HCT116 (cell line): ENCODE data around the gene GRIA1. TPM values are rescaled to one million over a fixed set of nuclear protein-coding genes. Genes with fewer than 3 reads are reported as not detected.

Source experiments
- ATAC-seq: fragments of 200-7000 bp; cut with Tn5 transposase; 2 replicates; pipeline ENCODE4 v1.9.1; 2020; ENCODE audit warnings: mild to moderate bottlenecking, moderate library complexity
- BruUV-seq: library from RNA; stranded (reverse); fragments of 400-500 nt; replicated peaks from 2 replicates; lab custom pipeline; 2021; lab: Mats Ljungman, UMichigan
- CTCF ChIA-PET: fragments of 300-600 bp; sonication (Branson Sonifier 250); formaldehyde crosslinking; loops from one replicate; lab custom pipeline; 2021; ENCODE audit warnings: antibody characterized with exemption; lab: Charles Lee
- POLR2A ChIA-PET: fragments of 300-600, 350-600 bp; sonication (Branson Sonifier 250); formaldehyde crosslinking; loops from one replicate; lab custom pipeline; 2021; ENCODE audit warnings: antibody characterized with exemption; lab: Charles Lee
- RAD21 ChIA-PET, 2 experiments: fragments of 300-600 bp; sonication (Branson Sonifier 250); formaldehyde crosslinking; loops; one replicate each; lab custom pipeline; 2023; ENCODE audit warnings: low total read pairs in 2 of 2; ENCODE audit not compliant: uncharacterized antibody in 2 of 2, unreplicated experiment in 2 of 2, low non-redundant PET in 1 of 2; lab: Charles Lee
- DNase-seq: peaks from one replicate; pipeline ENCODE4 v3.0.0-alpha.2; 2010; ENCODE audit warnings: low read depth, low spot score
- H2AFZ ChIP-seq: fragments of 200-600 bp; shearing (Covaris generic), sonication (generic); 2 replicates; pipeline ENCODE4 v1.6.1; 2017; ENCODE audit warnings: low read depth, mixed run types, mixed read lengths, antibody characterized with exemption, low read length; ENCODE audit not compliant: poor library complexity, severe bottlenecking
- H3K27ac ChIP-seq: 2 replicates; pipeline ENCODE4 v1.5.1; 2012; ENCODE audit warnings: low read depth, low read length
- H3K27me3 ChIP-seq: fragments of 200-600 bp; sonication (generic); 2 replicates; pipeline ENCODE4 v1.6.1; 2016; ENCODE audit warnings: mixed run types, low read length, mixed read lengths; ENCODE audit not compliant: insufficient read depth
- H3K36me3 ChIP-seq, 2 experiments: fragments of 200-500 bp in 1 of 2; fragments of 200-600 bp in 1 of 2; sonication (Bioruptor generic) in 1 of 2; sonication (generic) in 1 of 2; 2 replicates each; pipeline versions ENCODE4 v1.5.1 to v1.6.1; 2014 to 2016; ENCODE audit warnings: low read length in 2 of 2, inconsistent platforms in 1 of 2, mixed read lengths in 1 of 2, mixed run types in 1 of 2; ENCODE audit not compliant: insufficient read depth in 2 of 2, control insufficient read depth in 1 of 2
- H3K4me1 ChIP-seq, 2 experiments: fragments of 200-600 bp in 1 of 2; sonication (generic) in 1 of 2; 2 replicates each; pipeline versions ENCODE4 v1.5.1 to v1.6.1; 2012 to 2017; ENCODE audit warnings: low read length in 2 of 2, inconsistent platforms in 1 of 2, mild to moderate bottlenecking in 1 of 2, mixed read lengths in 1 of 2, mixed run types in 1 of 2, moderate library complexity in 1 of 2; ENCODE audit not compliant: insufficient read depth in 2 of 2, control insufficient read depth in 1 of 2
- H3K4me2 ChIP-seq: fragments of 200-600 bp; sonication (generic); 2 replicates; pipeline ENCODE4 v1.6.1; 2017; ENCODE audit warnings: mixed run types, low read length, mixed read lengths
- H3K4me3 ChIP-seq, 2 experiments: fragments of 200-600 bp in 1 of 2; sonication (generic) in 1 of 2; replicated peaks in 1 of 2; 2 replicates each; pipeline ENCODE4 v1.5.1; 2011 to 2016; ENCODE audit warnings: low read length in 2 of 2, control low read depth in 1 of 2, low read depth in 1 of 2, mild to moderate bottlenecking in 1 of 2, mixed read lengths in 1 of 2, mixed run types in 1 of 2
- H3K79me2 ChIP-seq: fragments of 200-600 bp; sonication (generic); 2 replicates; pipeline ENCODE4 v1.6.1; 2017; ENCODE audit warnings: mild to moderate bottlenecking, mixed run types, low read length, moderate library complexity, mixed read lengths; ENCODE audit not compliant: insufficient read depth
- H3K9ac ChIP-seq: fragments of 200-600 bp; sonication (generic); 2 replicates; pipeline ENCODE4 v1.6.1; 2016; ENCODE audit warnings: low read length, mixed read lengths
- H3K9me2 ChIP-seq: fragments of 200-600 bp; sonication (generic), shearing (Covaris generic); 2 replicates; pipeline ENCODE4 v1.6.1; 2017; ENCODE audit warnings: mixed run types, mild to moderate bottlenecking, moderate library complexity; ENCODE audit not compliant: insufficient read depth
- H3K9me3 ChIP-seq, 2 experiments: fragments of 200-500 bp in 1 of 2; fragments of 200-600 bp in 1 of 2; sonication (Bioruptor generic) in 1 of 2; sonication (generic) in 1 of 2; 2 replicates each; pipeline ENCODE4 v1.6.1; 2014 to 2017; ENCODE audit warnings: low read length in 2 of 2, mixed read lengths in 2 of 2, inconsistent platforms in 1 of 2, low read depth in 1 of 2, mild to moderate bottlenecking in 1 of 2, mixed run types in 1 of 2, moderate library complexity in 1 of 2; ENCODE audit not compliant: control insufficient read depth in 1 of 2, insufficient read depth in 1 of 2
- H4K20me1 ChIP-seq: fragments of 200-600 bp; sonication (generic), shearing (Covaris generic); 2 replicates; pipeline ENCODE4 v1.6.1; 2017; ENCODE audit warnings: mixed run types, mild to moderate bottlenecking, moderate library complexity; ENCODE audit not compliant: insufficient read depth
- CEBPB ChIP-seq: IDR thresholded peaks from 2 replicates; pipeline ENCODE4 v1.6.1; 2012; ENCODE audit warnings: low read depth
- CTCF ChIP-seq, 3 experiments: fragments of 200-600 bp in 1 of 3; sonication (generic) in 1 of 3; IDR thresholded peaks in 2 of 3; conservative IDR thresholded peaks in 1 of 3; 2 replicates each; pipeline ENCODE4 v1.5.1; 2012 to 2017; ENCODE audit warnings: low read depth in 2 of 3, low read length in 2 of 3, antibody characterized with exemption in 1 of 3, borderline replicate concordance in 1 of 3, control low read depth in 1 of 3, mild to moderate bottlenecking in 1 of 3, mixed read lengths in 1 of 3, mixed run types in 1 of 3, moderate library complexity in 1 of 3; ENCODE audit not compliant: insufficient read depth in 1 of 3
- EGR1 ChIP-seq: IDR thresholded peaks from 2 replicates; pipeline ENCODE4 v1.6.1; 2012; ENCODE audit warnings: low read depth
- ELF1 ChIP-seq: IDR thresholded peaks from 2 replicates; pipeline ENCODE4 v1.6.1; 2012; ENCODE audit warnings: low read depth, borderline replicate concordance
- FOSL1 ChIP-seq: IDR thresholded peaks from 2 replicates; pipeline ENCODE4 v1.6.1; 2012; ENCODE audit warnings: low read depth
- JUND ChIP-seq: IDR thresholded peaks from 2 replicates; pipeline ENCODE4 v1.6.1; 2012
- POLR2A ChIP-seq: IDR thresholded peaks from 2 replicates; pipeline ENCODE4 v1.7.0; 2011; ENCODE audit warnings: borderline replicate concordance; ENCODE audit not compliant: insufficient read depth, insufficient read length; ENCODE audit errors: extremely low read depth
- RAD21 ChIP-seq: IDR thresholded peaks from 2 replicates; pipeline ENCODE4 v1.6.1; 2012; ENCODE audit warnings: low read depth, mild to moderate bottlenecking
- REST ChIP-seq: IDR thresholded peaks from 2 replicates; pipeline ENCODE4 v1.6.1; 2012; ENCODE audit warnings: low read depth
- SIN3A ChIP-seq: IDR thresholded peaks from 2 replicates; pipeline ENCODE4 v1.6.1; 2012; ENCODE audit warnings: low read depth
- SRF ChIP-seq: IDR thresholded peaks from 2 replicates; pipeline ENCODE4 v1.6.1; 2012; ENCODE audit warnings: low read depth
- TCF7L2 ChIP-seq: IDR thresholded peaks from 2 replicates; pipeline ENCODE4 v1.7.0; 2011; ENCODE audit warnings: borderline replicate concordance, inconsistent platforms; ENCODE audit not compliant: insufficient read depth, insufficient read length; ENCODE audit errors: extremely low read depth
- ZBTB33 ChIP-seq: IDR thresholded peaks from 2 replicates; pipeline ENCODE4 v1.6.1; 2011; ENCODE audit warnings: mild to moderate bottlenecking, low read length, moderate library complexity; ENCODE audit not compliant: insufficient replicate concordance; ENCODE audit errors: extremely low read depth
- ZFX ChIP-seq: fragments of 450-650 bp; IDR thresholded peaks from 2 replicates; pipeline ENCODE4 v1.6.1; 2017
- ZNF274 ChIP-seq: fragments of 200-500 bp; sonication (Bioruptor generic); IDR thresholded peaks from 2 replicates; pipeline ENCODE4 v1.6.1; 2014; ENCODE audit warnings: mild to moderate bottlenecking, low read depth, low read length, inconsistent platforms
- intact Hi-C: fragments of 100-400 bp; cut with micrococcal nuclease; formaldehyde crosslinking; loops from 2 replicates; pipeline ENCODE4 v1.10.0; 2022
- total RNA-seq: library from RNA; stranded (reverse); gene quantifications from one replicate; pipeline ENCODE4 v1.2.1, GENCODE V29; 2021; ENCODE audit not compliant: unreplicated experiment

GRIA1 gene
- total RNA-seq, 1 experiment from 2014 or later: not detected

GRCh38 chr5:153678617-153679329 is 188.3 kb downstream of the GRIA1 start:
- Histone ChIP-seq H3K4me1 (no peaks in the 10 kb centered on the region), H3K27ac (no peak overlapping the region), H3K9ac (no peak overlapping the region), H3K9me2 (no peaks in the 10 kb centered on the region), H3K4me2 (no peak overlapping the region), H3K79me2 (no peaks in the 10 kb centered on the region), H2AFZ (no peak overlapping the region), H3K36me3 (no peaks in the 10 kb centered on the region), H3K27me3 (peaks cover 20% of the 10 kb centered on the region), H4K20me1 (no peaks in the 10 kb centered on the region), H3K4me3 (no peak overlapping the region), H3K9me3 (no peaks in the 10 kb centered on the region)
- ChIA-PET RAD21 (no interaction called here), POLR2A (no interaction called here), CTCF (no interaction called here)
- ATAC-seq (no peak), DNase-seq (no peak)
- intact Hi-C loops: no loop called here
- TF ChIP-seq TCF7L2 (no peak), FOSL1 (no peak), ELF1 (no peak), ZBTB33 (no peak), POLR2A (no peak), RAD21 (no peak), SRF (no peak), JUND (no peak), EGR1 (no peak), ZFX (no peak), CTCF (IDR thresholded peaks at IDR 0.05 in 2 of 3, conservative IDR thresholded peaks at IDR 0.05 in 1 of 3; ENCODE audit: borderline replicate concordance in 1 of 3, insufficient read depth in 1 of 3, low read depth in 2 of 3, low read length in 2 of 3) (no peak), REST (no peak), CEBPB (no peak), ZNF274 (no peak), SIN3A (no peak)
- no TSS peak for BruUV-seq
